ENCODE results near the gene TSNAXIP1.

The TSNAXIP1 gene

GRCh38 chr16:67806428-67807147, at the start of gene TSNAXIP1, which contains the start of gene RANBP10:
TSNAXIP1 (plus strand) TSS chr16:67806889; CDS start chr16:67807150, 261 bp downstream.
RANBP10 (minus strand) TSS chr16:67806560; CDS start chr16:67806536, 24 bp downstream.
- DNase-seq (ENCODE audit: low read depth) = peak; percentile 98

- DNase-seq (ENCODE audit: low read depth) = no peak
These were observed 48.7 kb upstream of the TSNAXIP1 start for GRCh38 chr16:67758006-67758405.

GRCh38 chr16:67758966-67759365, 47.7 kb upstream of the TSNAXIP1 start:
- DNase-seq (ENCODE audit: low read depth) = no peak

- no peak for DNase-seq (ENCODE audit: low read depth)
These were observed 46.3 kb upstream of the TSNAXIP1 start for GRCh38 chr16:67760206-67760955.

- DNase-seq (ENCODE audit: low read depth) = no peak
These were observed 45.8 kb upstream of the TSNAXIP1 start for GRCh38 chr16:67760956-67761230.

- DNase-seq (ENCODE audit: low read depth) = no peak
These were observed 44.8 kb upstream of the TSNAXIP1 start for GRCh38 chr16:67761924-67762323.

GRCh38 chr16:67762385-67762784, 44.3 kb upstream of the TSNAXIP1 start:
- DNase-seq (ENCODE audit: low read depth) = no peak

GRCh38 chr16:67763066-67763465, 43.6 kb upstream of the TSNAXIP1 start:
- no peak for DNase-seq (ENCODE audit: low read depth)

- no peak for DNase-seq (ENCODE audit: low read depth)
These were observed 42.5 kb upstream of the TSNAXIP1 start for GRCh38 chr16:67764158-67764667.

- no peak for DNase-seq (ENCODE audit: low read depth)
These were observed 40.4 kb upstream of the TSNAXIP1 start for GRCh38 chr16:67766291-67766690.

GRCh38 chr16:67767953-67768352, 38.7 kb upstream of the TSNAXIP1 start:
- peak; percentile 13 for DNase-seq (ENCODE audit: low read depth)

GRCh38 chr16:67770346-67770991, 36.2 kb upstream of the TSNAXIP1 start:
- no peak for DNase-seq (ENCODE audit: low read depth)

GRCh38 chr16:67773099-67773498, 33.6 kb upstream of the TSNAXIP1 start:
- DNase-seq (ENCODE audit: low read depth) = no peak

- DNase-seq (ENCODE audit: low read depth) = no peak
These were observed 32.9 kb upstream of the TSNAXIP1 start for GRCh38 chr16:67773569-67774456.

GRCh38 chr16:67774457-67774853, 32.2 kb upstream of the TSNAXIP1 start:
- DNase-seq (ENCODE audit: low read depth) = no peak

- DNase-seq (ENCODE audit: low read depth) = no peak
These were observed 31.4 kb upstream of the TSNAXIP1 start for GRCh38 chr16:67775273-67775672.

- no peak for DNase-seq (ENCODE audit: low read depth)
These were observed 27.3 kb upstream of the TSNAXIP1 start for GRCh38 chr16:67779256-67780014.

- DNase-seq (ENCODE audit: low read depth) = no peak
These were observed 25.7 kb upstream of the TSNAXIP1 start for GRCh38 chr16:67780847-67781564.

- DNase-seq (ENCODE audit: low read depth) = no peak
These were observed 25.1 kb upstream of the TSNAXIP1 start for GRCh38 chr16:67781565-67781921.

- DNase-seq (ENCODE audit: low read depth) = no peak
These were observed 23.9 kb upstream of the TSNAXIP1 start for GRCh38 chr16:67782567-67783352.
